ES-I3 (cell line): Measurements from ENCODE around the gene MELTF.

ENCODE experiments used
- H3K36me3 ChIP-seq: 2 replicates; pipeline ENCODE4 v1.6.1; 2013; ENCODE audit warnings: mild to moderate bottlenecking, low read length, control low read depth, moderate library complexity; ENCODE audit not compliant: insufficient read depth
- H3K4me1 ChIP-seq: 2 replicates; pipeline ENCODE4 v1.6.1; 2013; ENCODE audit warnings: mild to moderate bottlenecking, control low read depth, low read length; ENCODE audit not compliant: insufficient read depth
- H3K9ac ChIP-seq: 2 replicates; pipeline ENCODE4 v1.6.1; 2013; ENCODE audit warnings: low read depth, mild to moderate bottlenecking, low read length, moderate library complexity
- H3K9me3 ChIP-seq: 2 replicates; pipeline ENCODE4 v1.6.1; 2013; ENCODE audit warnings: mild to moderate bottlenecking, low read length, moderate library complexity; ENCODE audit not compliant: control insufficient read depth, insufficient read depth

MELTF gene

GRCh38 chr3:196966526-196967401, 62.9 kb downstream of the MELTF start:
- no peaks in the 10 kb centered on the region for H3K36me3 ChIP-seq
- no peaks in the 10 kb centered on the region; the same call in 1 of the 2 replicates for H3K4me1 ChIP-seq
- H3K9me3 ChIP-seq, result peaks cover 3% of the 10 kb centered on the region; the same call in 1 of the 2 replicates
- peak overlapping the region; percentile 66; the same call in 1 of the 2 replicates for H3K9ac ChIP-seq

DNA sequence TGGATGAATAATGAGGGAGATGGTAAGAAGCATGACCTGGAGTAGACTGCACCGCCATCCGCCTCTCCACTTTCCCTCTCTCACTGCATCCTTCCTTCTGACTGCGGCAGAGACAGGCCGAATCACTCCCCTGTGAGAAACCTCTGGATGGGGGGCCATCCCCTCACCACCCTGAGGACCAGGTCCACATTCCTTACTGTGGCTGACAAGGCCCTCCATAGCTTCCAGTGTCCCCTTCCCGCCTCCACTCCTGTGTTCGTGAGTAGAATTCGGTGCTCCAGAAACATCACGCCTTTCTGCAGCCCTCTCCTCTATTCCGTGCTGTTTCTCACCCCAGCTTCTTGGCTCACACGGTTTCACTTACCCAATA, 63.8 kb downstream of the MELTF start:
- Histone ChIP-seq H3K36me3 (no peaks in the 10 kb centered on the region), H3K9me3 (no peaks in the 10 kb centered on the region; the same call in 1 of the 2 replicates), H3K4me1 (no peaks in the 10 kb centered on the region; the same call in 1 of the 2 replicates), H3K9ac (no peak overlapping the region)

- Histone ChIP-seq H3K4me1 (no peaks in the 10 kb centered on the region; the same call in 1 of the 2 replicates), H3K9ac (no peak overlapping the region), H3K36me3 (no peaks in the 10 kb centered on the region), H3K9me3 (no peaks in the 10 kb centered on the region; the same call in 1 of the 2 replicates)
Measured at GRCh38 chr3:196965112-196965803, 64.4 kb downstream of the MELTF start.

DNA sequence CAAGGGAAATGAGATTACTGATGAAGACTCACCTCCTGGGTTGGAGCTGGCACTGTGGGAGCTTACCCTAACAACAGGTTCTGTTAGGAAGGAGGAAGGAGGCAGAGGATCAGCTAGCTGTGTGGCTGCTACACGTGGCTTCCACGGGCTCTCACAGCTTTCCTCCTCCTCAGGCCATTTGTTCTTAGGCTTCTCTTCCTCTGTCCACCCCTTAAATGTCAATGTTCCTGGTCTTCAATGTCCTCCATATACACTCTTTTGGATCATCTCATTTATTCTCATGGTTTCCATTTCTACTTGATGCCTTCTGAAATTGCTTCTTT, 66.0 kb downstream of the MELTF start:
- Histone ChIP-seq H3K9ac (no peak overlapping the region), H3K4me1 (no peaks in the 10 kb centered on the region; the same call in 1 of the 2 replicates), H3K9me3 (no peaks in the 10 kb centered on the region; the same call in 1 of the 2 replicates), H3K36me3 (no peaks in the 10 kb centered on the region)

- no peak overlapping the region for H3K9ac ChIP-seq
- no peaks in the 10 kb centered on the region for H3K36me3 ChIP-seq
- no peaks in the 10 kb centered on the region; the same call in 1 of the 2 replicates for H3K9me3 ChIP-seq
- H3K4me1 ChIP-seq, result no peaks in the 10 kb centered on the region; the same call in 1 of the 2 replicates
Measured at GRCh38 chr3:196962930-196963630, 66.5 kb downstream of the MELTF start.

DNA sequence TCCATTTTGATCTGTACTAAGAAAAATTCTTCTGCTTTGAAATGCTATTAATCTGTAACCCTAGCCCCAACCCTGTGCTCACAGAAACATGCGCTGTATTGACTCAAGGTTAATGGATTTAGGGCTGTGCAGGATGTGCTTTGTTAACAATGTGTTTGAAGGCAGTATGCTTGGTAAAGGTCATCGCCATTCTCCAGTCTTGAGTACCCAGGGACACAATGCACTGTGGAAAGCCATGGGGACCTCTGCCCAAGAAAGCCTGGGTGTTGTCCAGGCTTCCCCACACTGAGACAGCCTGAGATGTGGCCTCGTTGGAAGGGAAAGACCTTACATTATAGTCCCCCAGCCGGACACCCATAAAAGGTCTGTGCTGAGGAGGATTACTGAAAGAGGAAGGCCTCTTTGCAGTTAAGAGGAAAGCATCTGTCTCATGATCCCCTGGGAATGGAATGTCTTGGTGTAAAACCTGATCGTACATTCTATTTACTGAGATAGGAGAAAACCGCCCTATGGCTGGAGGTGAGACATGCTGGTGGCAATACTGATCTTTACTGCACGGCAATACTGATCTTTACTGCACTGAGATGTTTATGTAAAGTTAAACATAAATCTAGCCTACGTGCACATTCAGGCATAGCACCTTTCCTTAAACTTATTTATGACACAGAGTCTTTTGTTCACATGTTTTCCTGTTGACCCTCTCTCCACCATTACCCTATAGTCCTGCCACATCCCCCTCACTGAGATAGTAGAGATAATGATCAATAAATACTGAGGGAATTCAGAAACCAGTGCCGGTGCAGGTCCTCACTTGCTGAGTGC, 67.3 kb downstream of the MELTF start:
- H3K36me3 ChIP-seq, result no peaks in the 10 kb centered on the region
- H3K9ac ChIP-seq, result no peak overlapping the region
- no peaks in the 10 kb centered on the region; the same call in 1 of the 2 replicates for H3K9me3 ChIP-seq

GRCh38 chr3:196954832-196955231, 74.8 kb downstream of the MELTF start:
- Histone ChIP-seq H3K4me1 (no peaks in the 10 kb centered on the region), H3K9me3 (no peaks in the 10 kb centered on the region), H3K36me3 (no peaks in the 10 kb centered on the region), H3K9ac (no peak overlapping the region)

More for the DNA sequence above, 67.3 kb downstream of the MELTF start:
- no peaks in the 10 kb centered on the region for H3K4me1 ChIP-seq
